ENCODE data around the gene FNTB.

The FNTB gene

DNA sequence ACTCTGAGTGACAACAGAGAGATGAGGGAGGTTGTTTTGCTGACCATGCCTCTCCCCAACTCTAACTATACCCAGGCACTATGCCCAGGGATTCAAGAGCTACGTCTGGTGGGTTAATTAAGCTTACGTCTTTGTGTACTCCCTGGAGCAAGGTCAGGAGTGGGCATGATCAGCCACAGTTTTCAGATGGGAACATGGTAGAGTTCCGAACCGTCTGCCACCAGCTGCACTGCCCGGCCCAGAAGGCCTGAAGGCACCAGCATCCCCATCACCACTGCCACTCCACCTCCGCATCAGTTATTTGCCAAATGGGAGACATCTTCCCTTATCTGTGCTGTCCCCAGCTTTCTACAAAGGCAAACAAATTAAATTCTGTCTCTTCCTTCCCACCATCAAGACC is 33.0 kb upstream of the FNTB start:
- no peak for DNase-seq

GRCh38 chr14:64954491-64955240 is 32.0 kb upstream of the FNTB start:
- DNase-seq = no peak

GRCh38 chr14:64955297-64955696 is 31.4 kb upstream of the FNTB start:
- no peak for DNase-seq

GRCh38 chr14:64956697-64957406 is 29.8 kb upstream of the FNTB start:
- no peak for DNase-seq

DNA sequence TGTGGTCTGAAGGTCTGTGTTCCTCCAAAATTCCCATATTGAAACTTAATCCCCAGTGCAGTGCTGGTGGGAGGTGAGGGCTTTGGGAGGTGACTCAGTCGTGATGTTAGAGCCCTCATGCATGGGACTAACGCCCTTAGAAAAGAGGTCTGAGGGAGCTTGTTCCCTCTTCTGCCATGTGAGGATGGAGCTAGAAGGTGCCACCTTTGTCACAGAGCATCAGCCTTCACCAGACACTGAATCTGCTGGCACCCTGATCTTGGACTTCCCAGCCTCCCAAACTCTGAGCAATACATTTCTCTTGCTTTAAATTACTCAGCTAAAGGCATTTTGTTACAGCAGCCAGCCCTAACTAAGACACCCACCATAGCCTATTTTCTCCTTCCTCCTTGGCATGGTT is 28.5 kb upstream of the FNTB start:
- DNase-seq = no peak

DNA sequence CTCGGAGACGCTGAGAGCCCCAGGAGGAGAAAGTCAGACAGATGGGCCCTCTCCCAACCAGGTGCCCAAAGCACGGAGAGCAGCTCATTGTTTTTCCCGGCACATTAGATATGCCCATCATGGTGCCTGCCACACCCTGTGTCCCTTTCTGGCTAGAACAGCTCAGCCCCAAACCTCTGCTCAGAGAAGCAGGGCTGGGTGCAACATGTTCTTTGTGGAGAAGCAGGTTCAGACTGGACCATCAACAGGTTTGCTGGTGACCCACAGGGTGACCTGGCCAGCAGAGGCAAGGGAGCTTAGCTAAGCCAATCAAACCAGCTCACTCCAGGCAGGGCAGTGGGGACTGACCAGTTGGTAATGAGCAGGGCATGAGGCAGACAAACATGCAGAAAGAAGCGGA is 28.0 kb upstream of the FNTB start:
- no peak for DNase-seq

GRCh38 chr14:64960762-64961276 is 25.9 kb upstream of the FNTB start:
- DNase-seq = no peak

DNA sequence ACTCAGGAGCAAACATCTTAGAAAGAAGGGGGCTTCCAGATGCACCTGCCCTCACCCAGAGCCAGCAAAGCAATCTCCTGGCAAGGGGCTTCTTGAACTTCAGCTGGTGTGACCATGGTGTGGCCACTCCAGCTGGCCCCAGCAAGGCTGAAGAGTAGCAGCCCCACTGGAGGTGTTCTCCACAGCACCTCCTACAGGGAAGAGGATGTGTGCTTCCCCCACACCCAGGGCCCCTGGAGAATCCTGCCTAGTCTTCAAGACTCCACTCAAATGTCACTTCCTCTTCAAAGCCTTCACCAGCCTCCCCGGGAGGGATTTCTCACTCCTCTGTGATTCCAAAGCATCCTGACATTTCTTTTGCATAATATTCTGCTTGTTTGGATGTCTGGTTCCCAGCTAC is 23.1 kb upstream of the FNTB start:
- no peak for DNase-seq

GRCh38 chr14:64965356-64966000 is 21.2 kb upstream of the FNTB start:
- DNase-seq = no peak

DNA sequence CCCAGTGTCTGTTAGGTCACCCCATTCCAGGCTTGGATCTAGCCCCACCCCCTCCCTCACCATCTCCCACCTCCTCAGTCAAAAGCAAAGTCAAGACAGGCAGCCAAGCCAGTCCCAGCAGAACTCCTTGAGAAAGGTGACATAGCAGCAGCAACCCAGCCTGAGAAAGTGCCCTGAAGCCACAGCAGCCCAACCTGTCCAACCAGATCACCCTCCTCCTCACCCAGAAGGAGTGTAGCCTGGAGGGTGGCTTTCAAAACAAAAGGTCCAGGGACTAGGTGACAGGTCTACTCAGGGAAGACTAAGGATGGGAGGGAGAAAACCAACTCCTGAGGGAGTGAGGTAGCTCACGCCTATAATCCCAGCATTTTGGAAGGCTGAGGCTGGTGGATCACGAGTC is 19.7 kb upstream of the FNTB start:
- DNase-seq = no peak

DNA sequence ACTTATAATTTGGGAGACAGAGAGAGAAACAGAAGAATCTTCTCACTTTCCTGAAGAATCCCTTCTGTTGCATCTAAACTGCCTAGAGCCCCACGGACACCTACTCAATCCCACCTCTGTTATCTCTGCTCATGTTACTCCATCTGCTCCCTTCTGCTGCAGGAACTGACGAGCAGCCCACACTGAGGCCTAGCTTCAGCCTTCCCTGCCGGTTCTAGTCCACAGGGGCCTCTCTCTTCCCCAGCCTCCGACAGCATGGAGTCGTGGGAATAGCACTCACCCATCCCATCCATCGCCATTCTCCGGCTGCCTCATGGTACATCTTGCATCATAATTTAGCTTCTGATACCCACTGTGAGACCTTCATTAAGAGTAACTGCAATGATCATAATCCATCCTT is 18.5 kb upstream of the FNTB start:
- no peak for DNase-seq

- DNase-seq = no peak
Measured at GRCh38 chr14:64968651-64969050, 18.0 kb upstream of the FNTB start.

GRCh38 chr14:64970041-64970440 is 16.7 kb upstream of the FNTB start:
- DNase-seq = no peak

GRCh38 chr14:64970776-64971477 is 15.8 kb upstream of the FNTB start:
- DNase-seq = no peak

GRCh38 chr14:64971491-64971942 is 15.2 kb upstream of the FNTB start:
- DNase-seq = no peak

DNA sequence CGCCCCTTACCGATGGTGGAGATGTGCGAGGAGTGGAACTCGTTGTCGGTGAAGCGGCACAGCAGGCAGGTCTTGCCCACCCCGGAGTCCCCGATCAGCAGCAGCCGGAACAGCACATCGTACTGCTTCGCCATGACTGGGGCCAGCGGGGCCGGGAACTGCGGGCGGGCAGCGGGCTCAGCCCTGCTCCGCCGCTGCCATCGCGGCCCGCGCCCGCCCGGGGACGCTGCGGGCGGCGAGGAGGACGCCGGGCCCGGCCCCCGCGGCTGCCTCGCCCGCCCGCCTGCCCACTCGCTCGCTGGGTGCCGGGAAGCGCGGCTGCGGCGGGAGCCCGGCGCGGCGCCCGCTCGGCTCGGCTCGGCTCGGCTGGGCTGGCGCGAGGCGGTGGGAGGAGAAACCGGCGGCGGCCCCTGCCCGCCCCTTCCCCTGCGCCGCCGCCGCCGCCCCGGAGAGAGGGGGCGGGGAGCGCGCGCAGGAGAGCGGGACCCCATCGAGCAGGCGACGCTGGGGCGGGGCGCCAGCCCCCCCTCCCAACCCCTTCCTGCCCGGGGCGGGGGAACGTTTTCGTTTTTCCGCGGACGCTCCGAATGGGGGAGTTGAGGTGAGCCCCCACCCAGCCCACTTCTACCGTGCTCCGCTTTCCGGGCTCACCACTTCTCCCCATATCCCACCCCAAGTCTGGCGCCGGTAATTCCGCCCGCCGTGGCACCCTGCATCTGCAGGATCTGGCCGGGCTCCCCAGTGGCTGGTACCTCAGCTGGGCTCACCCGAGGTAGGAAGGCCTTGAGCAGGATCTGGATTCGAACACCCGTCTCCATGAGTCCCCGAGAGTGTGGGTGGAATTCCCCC is 14.5 kb upstream of the FNTB start, which contains the start of gene RAB15:
RAB15 (minus strand) TSS at position 394 of the 849 bp plus-strand sequence; CDS start at position 134, 260 bp downstream.
- DNase-seq = peak; percentile 51

GRCh38 chr14:64973026-64973442 is 13.7 kb upstream of the FNTB start:
- no peak for DNase-seq

- no peak for DNase-seq
Measured at GRCh38 chr14:64973826-64974225, 12.9 kb upstream of the FNTB start.

DNA sequence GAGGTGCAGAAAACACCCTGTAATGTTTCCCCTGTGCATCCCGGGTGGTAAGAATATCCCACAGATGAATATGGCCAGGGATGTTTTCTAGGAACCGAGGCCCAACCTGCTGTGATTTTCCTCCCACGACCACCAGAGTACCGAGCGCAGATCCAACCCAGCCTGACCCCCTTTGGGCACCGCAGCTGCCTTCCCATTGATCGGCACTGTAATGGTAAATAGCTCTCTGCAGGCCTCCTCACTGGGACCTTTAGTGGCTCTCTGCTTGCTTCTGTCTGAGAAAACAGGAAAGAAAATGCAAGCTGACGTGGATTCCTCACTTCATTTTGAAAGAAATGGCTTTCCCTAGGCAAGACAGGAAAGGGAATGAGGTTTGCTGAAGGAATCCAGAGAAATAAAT is 12.1 kb upstream of the FNTB start:
- no peak for DNase-seq

GRCh38 chr14:64979336-64980074 is 7.2 kb upstream of the FNTB start:
- DNase-seq = no peak

All from activated naive CD4-positive, alpha-beta T cell treated with anti-CD3 and anti-CD28 coated beads, Interleukin-2, amount 50 U/mL, for 16 hours (primary cell).